ENCODE measurements around the gene MEGF9. TPM values are rescaled to one million over a fixed set of nuclear protein-coding genes. Genes with fewer than 3 reads are reported as not detected.

The MEGF9 gene
- total and polyA plus RNA-seq, 2 of the 13 experiments (the other 11 are each of a cell fraction or from before 2014, with no cell fraction given): 3.1 to 3.3 TPM

DNA sequence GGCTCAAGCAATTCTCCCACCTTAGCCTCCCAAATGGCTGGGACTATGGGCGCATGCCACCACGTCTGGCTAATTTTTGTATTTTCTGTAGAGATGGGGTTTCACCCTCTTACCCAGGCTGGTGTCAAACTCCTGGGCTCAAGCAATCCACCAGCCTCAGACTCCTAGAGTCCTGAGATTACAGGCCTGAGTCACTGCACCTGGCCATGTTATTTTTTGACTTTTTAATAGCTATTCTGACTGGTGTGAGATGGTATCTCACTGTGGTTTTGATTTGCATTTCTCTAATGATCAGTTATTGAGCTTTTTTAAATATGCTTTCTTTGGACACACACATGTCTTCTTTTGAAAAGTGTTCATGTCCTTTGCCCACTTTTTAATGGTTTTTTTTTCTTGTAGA lies 40.8 kb upstream of the MEGF9 start:
- ChIA-PET CTCF (ENCODE audit: low intra/inter-chr PET ratio, low total read pairs) (interaction anchor here (2.3 to 2.5 kb wide), 2 partner anchors 12 to 181 kb away, joined by 4 to 40 read pairs; no protein-coding TSS in a partner anchor), POLR2A (interaction anchor here (1.2 to 1.7 kb wide), 2 partner anchors 19 to 38 kb away, joined by 3 to 9 read pairs; partner anchors contain the start of gene FBXW2)
- Histone ChIP-seq H3K36me3 (replicated peaks in 1 of 2; ENCODE audit: control insufficient read depth in 1 of 2, insufficient read depth in 2 of 2, low read length in 2 of 2) (peaks cover 0 to 2% of the 10 kb centered on the region in 2 experiments; a peak in 1 of 5 replicates), H3K4me3 (replicated peaks in 1 of 3; ENCODE audit: insufficient read depth in 1 of 3, low read depth in 2 of 3, low read length in 3 of 3) (no peak overlapping the region), H4K20me1 (ENCODE audit: insufficient read depth, low read length) (0 out of 2 replicates have a peak, but pooled peaks cover 2% of the 10 kb centered on the region), H3K79me2 (ENCODE audit: insufficient read depth, low read length) (no peaks in the 10 kb centered on the region), H3K27me3 (ENCODE audit: control insufficient read depth in 1 of 2, insufficient read depth in 2 of 2, low read length in 2 of 2) (no peaks in the 10 kb centered on the region), H3K9me3 (ENCODE audit: low read length) (no peaks in the 10 kb centered on the region), H3K4me1 (ENCODE audit: insufficient read depth, low read length) (no peaks in the 10 kb centered on the region), H2AFZ (ENCODE audit: low read length) (no peak overlapping the region), H3K27ac (ENCODE audit: extremely low read length, insufficient read depth, low read length) (no peak overlapping the region), H3K9ac (ENCODE audit: insufficient read depth, low read depth, low read length) (no peak overlapping the region), H3K4me2 (ENCODE audit: low read depth, low read length) (no peak overlapping the region)
- in situ Hi-C loops (cut with HindIII; ENCODE audit: extremely low pct_ligation_motif_present, low pct_unique_long_range_greater_than_20kb) (loop anchor here (5.0 kb wide), 1 partner anchor 182 kb away; no protein-coding TSS in a partner anchor), intact Hi-C loops (cut with micrococcal nuclease; ENCODE audit: unreplicated experiment) (loop anchor here (5.0 to 10.0 kb wide), 2 partner anchors 122 to 310 kb away; partner anchors contain the start of gene PHF19)
- 95% methylated on average over 2 of the region's 2 CpGs for WGBS (ENCODE audit: low lambda C conversion rate)
- FAIRE-seq: no peak
- TF ChIP-seq HHEX (CRISPR knock-in tag; IDR thresholded peaks at IDR 0.05): no peak
- no peak for TF ChIP-seq ZNF772 (CRISPR knock-in tag; IDR thresholded peaks at IDR 0.05)
- TF ChIP-seq ZNF331 (CRISPR knock-in tag; IDR thresholded peaks at IDR 0.05): no peak
- TF ChIP-seq ZNF441 (CRISPR knock-in tag; IDR thresholded peaks at IDR 0.05; ENCODE audit: borderline replicate concordance): no peak
- no peak for TF ChIP-seq PAWR (CRISPR knock-in tag; IDR thresholded peaks at IDR 0.05; ENCODE audit: borderline replicate concordance)
- no peak for TF ChIP-seq ESRRA (CRISPR knock-in tag; IDR thresholded peaks at IDR 0.05; ENCODE audit: low read depth)
- TF ChIP-seq ZNF496 (CRISPR knock-in tag; IDR thresholded peaks at IDR 0.05; ENCODE audit: insufficient replicate concordance): no peak
- no peak for TF ChIP-seq ETV6 (CRISPR knock-in tag; conservative IDR thresholded peaks at IDR 0.05)
- TF ChIP-seq, protein P1, sequence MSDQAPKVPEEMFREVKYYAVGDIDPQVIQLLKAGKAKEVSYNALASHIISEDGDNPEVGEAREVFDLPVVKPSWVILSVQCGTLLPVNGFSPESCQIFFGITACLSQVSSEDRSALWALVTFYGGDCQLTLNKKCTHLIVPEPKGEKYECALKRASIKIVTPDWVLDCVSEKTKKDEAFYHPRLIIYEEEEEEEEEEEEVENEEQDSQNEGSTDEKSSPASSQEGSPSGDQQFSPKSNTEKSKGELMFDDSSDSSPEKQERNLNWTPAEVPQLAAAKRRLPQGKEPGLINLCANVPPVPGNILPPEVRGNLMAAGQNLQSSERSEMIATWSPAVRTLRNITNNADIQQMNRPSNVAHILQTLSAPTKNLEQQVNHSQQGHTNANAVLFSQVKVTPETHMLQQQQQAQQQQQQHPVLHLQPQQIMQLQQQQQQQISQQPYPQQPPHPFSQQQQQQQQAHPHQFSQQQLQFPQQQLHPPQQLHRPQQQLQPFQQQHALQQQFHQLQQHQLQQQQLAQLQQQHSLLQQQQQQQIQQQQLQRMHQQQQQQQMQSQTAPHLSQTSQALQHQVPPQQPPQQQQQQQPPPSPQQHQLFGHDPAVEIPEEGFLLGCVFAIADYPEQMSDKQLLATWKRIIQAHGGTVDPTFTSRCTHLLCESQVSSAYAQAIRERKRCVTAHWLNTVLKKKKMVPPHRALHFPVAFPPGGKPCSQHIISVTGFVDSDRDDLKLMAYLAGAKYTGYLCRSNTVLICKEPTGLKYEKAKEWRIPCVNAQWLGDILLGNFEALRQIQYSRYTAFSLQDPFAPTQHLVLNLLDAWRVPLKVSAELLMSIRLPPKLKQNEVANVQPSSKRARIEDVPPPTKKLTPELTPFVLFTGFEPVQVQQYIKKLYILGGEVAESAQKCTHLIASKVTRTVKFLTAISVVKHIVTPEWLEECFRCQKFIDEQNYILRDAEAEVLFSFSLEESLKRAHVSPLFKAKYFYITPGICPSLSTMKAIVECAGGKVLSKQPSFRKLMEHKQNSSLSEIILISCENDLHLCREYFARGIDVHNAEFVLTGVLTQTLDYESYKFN (CRISPR knock-in tag; conservative IDR thresholded peaks at IDR 0.05): no peak
- no peak for TF ChIP-seq ZMAT3 (CRISPR knock-in tag; conservative IDR thresholded peaks at IDR 0.05)
- TF ChIP-seq CHD2 (IDR thresholded peaks at IDR 0.05; ENCODE audit: low read depth, low read length): no peak
- TF ChIP-seq ZNF709 (CRISPR knock-in tag; IDR thresholded peaks at IDR 0.05): no peak
- no peak for ATAC-seq
- BruUV-seq (replicated peaks): no TSS peak
- no peak for DNase-seq (ENCODE audit: low spot score)
